ENCODE measurements around the gene TMEM14A.
"Not testable (repeated sequence)": the region's sequence is repeated elsewhere in the genome, so short reads cannot be mapped to it uniquely, and the experiment has no call there.

The TMEM14A gene

GRCh38 chr6:52704060-52704459 lies 33.1 kb downstream of the TMEM14A start:
- DNase-seq: no peak

GRCh38 chr6:52704781-52705502 lies 34.0 kb downstream of the TMEM14A start:
- DNase-seq: not testable (repeated sequence)

GRCh38 chr6:52706001-52706400 lies 35.1 kb downstream of the TMEM14A start:
- no peak for DNase-seq

- no peak for DNase-seq
Measured at GRCh38 chr6:52707963-52708680, 37.2 kb downstream of the TMEM14A start.

- no peak for DNase-seq
Measured at GRCh38 chr6:52712136-52712535, 41.2 kb downstream of the TMEM14A start.

- DNase-seq: not testable (repeated sequence)
Measured at GRCh38 chr6:52714761-52715160, 43.8 kb downstream of the TMEM14A start.

GRCh38 chr6:52718550-52718949 lies 47.6 kb downstream of the TMEM14A start:
- no peak for DNase-seq

GRCh38 chr6:52720321-52720720 lies 49.4 kb downstream of the TMEM14A start:
- no peak for DNase-seq

- no peak for DNase-seq
Measured at GRCh38 chr6:52724042-52724405, 53.1 kb downstream of the TMEM14A start.

GRCh38 chr6:52724406-52725121 lies 53.7 kb downstream of the TMEM14A start:
- peak; percentile 18 for DNase-seq

- no peak for DNase-seq
Measured at GRCh38 chr6:52725143-52725534, 54.2 kb downstream of the TMEM14A start.

GRCh38 chr6:52725535-52726192 lies 54.8 kb downstream of the TMEM14A start:
- DNase-seq: no peak

- DNase-seq: no peak
Measured at GRCh38 chr6:52726193-52726542, 55.3 kb downstream of the TMEM14A start.

GRCh38 chr6:52726741-52727535 lies 56.0 kb downstream of the TMEM14A start:
- DNase-seq: no peak

- DNase-seq: no peak
Measured at GRCh38 chr6:52727908-52728307, 57.0 kb downstream of the TMEM14A start.

GRCh38 chr6:52728394-52728793 lies 57.5 kb downstream of the TMEM14A start:
- no peak for DNase-seq

- DNase-seq: no peak
Measured at GRCh38 chr6:52729576-52729975, 58.7 kb downstream of the TMEM14A start.

- DNase-seq: no peak
Measured at GRCh38 chr6:52731719-52732118, 60.8 kb downstream of the TMEM14A start.

- no peak for DNase-seq
Measured at GRCh38 chr6:52733172-52733571, 62.3 kb downstream of the TMEM14A start.

- DNase-seq: no peak
Measured at GRCh38 chr6:52734072-52734471, 63.2 kb downstream of the TMEM14A start.

GRCh38 chr6:52735071-52735470 lies 64.2 kb downstream of the TMEM14A start:
- no peak for DNase-seq

- no peak for DNase-seq
Measured at GRCh38 chr6:52736145-52736544, 65.2 kb downstream of the TMEM14A start.
